Thoracic aorta (tissue), 2 donors: ENCODE data around the gene CNKSR3. TPM values are rescaled to one million over a fixed set of nuclear protein-coding genes. Genes with fewer than 3 reads are reported as not detected.

ENCODE experiments used
- ATAC-seq: fragments of 150-250 bp; one replicate; pipeline ENCODE4 v1.8.0; 2017; ENCODE audit warnings: low read depth; ENCODE audit not compliant: insufficient number of reproducible peaks, low FRiP score
- DNase-seq: peaks from one replicate; pipeline ENCODE4 v3.0.0-alpha.2; 2020; ENCODE audit warnings: low spot score
- H3K27ac ChIP-seq, 2 donors: fragments of 200-600 bp; sonication (generic); 1 replicate in 1 of 2; 2 replicates in 1 of 2; pipeline ENCODE4 v1.5.1; 2016; ENCODE audit warnings: mild to moderate bottlenecking in 2 of 2, moderate library complexity in 2 of 2
- H3K27me3 ChIP-seq: fragments of 200-600 bp; sonication (generic); replicated peaks from 2 replicates; pipeline ENCODE4 v1.6.0; 2016; ENCODE audit warnings: mild to moderate bottlenecking; ENCODE audit not compliant: insufficient read depth
- H3K36me3 ChIP-seq: fragments of 200-600 bp; sonication (generic); one replicate; pipeline ENCODE4 v1.5.1; 2016
- H3K4me1 ChIP-seq, 2 donors: fragments of 200-600 bp; sonication (generic); 1 replicate in 1 of 2; 2 replicates in 1 of 2; pipeline versions ENCODE4 v1.5.1 to v1.6.0; 2016; ENCODE audit warnings: low read depth in 2 of 2, mild to moderate bottlenecking in 1 of 2; ENCODE audit not compliant: control insufficient read depth in 1 of 2
- H3K4me3 ChIP-seq: fragments of 200-600 bp; sonication (generic); 2 replicates; pipeline ENCODE4 v1.5.1; 2016; ENCODE audit warnings: mild to moderate bottlenecking
- H3K9me3 ChIP-seq: fragments of 200-600 bp; sonication (generic); 2 replicates; pipeline ENCODE4 v1.5.1; 2016
- CTCF ChIP-seq: fragments of 200-600 bp; sonication (generic); IDR thresholded peaks from one replicate; pipeline ENCODE4 v1.5.1; 2019; ENCODE audit warnings: antibody characterized with exemption
- total RNA-seq, 2 donors: library from RNA; depleted of rRNA; stranded (reverse); fragments of >200 nt; gene quantifications; one replicate each; pipeline versions ENCODE4 v1.1.0 to v1.2.3, GENCODE V29; 2016

CNKSR3 gene
- total RNA-seq, 2 donors from 2014 or later: 20.2 to 22.9 TPM

GRCh38 chr6:154479771-154480639, 30.5 kb downstream of the CNKSR3 start:
- DNase-seq (no peak), ATAC-seq (no peak)
- Histone ChIP-seq H3K36me3 (no peaks in the 10 kb centered on the region), H3K9me3 (no peaks in the 10 kb centered on the region), H3K27me3 (no peaks in the 10 kb centered on the region), H3K27ac (peak overlapping the region; percentile 46 to 52), H3K4me3 (peak overlapping the region; percentile 27), H3K4me1 (peaks cover 36 to 87% of the 10 kb centered on the region in 2 donors)
- no peak for TF ChIP-seq CTCF

GRCh38 chr6:154479351-154479769, 31.1 kb downstream of the CNKSR3 start:
- H3K9me3 ChIP-seq: no peaks in the 10 kb centered on the region
- H3K27me3 ChIP-seq: no peaks in the 10 kb centered on the region
- ATAC-seq: no peak
- peak overlapping the region; percentile 46 to 69 for H3K27ac ChIP-seq
- no peak for TF ChIP-seq CTCF
- peak overlapping the region; percentile 27 for H3K4me3 ChIP-seq
- DNase-seq: no peak
- peaks cover 39 to 89% of the 10 kb centered on the region in 2 donors for H3K4me1 ChIP-seq
- no peaks in the 10 kb centered on the region for H3K36me3 ChIP-seq

GRCh38 chr6:154478701-154479060, 31.8 kb downstream of the CNKSR3 start:
- H3K27ac ChIP-seq: peak overlapping the region; percentile 46 to 69
- H3K4me1 ChIP-seq: peaks cover 35 to 92% of the 10 kb centered on the region in 2 donors
- ATAC-seq (no peak), DNase-seq (no peak)
- peak overlapping the region; percentile 27 for H3K4me3 ChIP-seq
- no peaks in the 10 kb centered on the region for H3K27me3 ChIP-seq
- H3K36me3 ChIP-seq: no peaks in the 10 kb centered on the region
- no peak for TF ChIP-seq CTCF
- no peaks in the 10 kb centered on the region for H3K9me3 ChIP-seq

GRCh38 chr6:154478021-154478700, 32.3 kb downstream of the CNKSR3 start:
- no peaks in the 10 kb centered on the region for H3K9me3 ChIP-seq
- DNase-seq: no peak
- H3K4me1 ChIP-seq: peaks cover 30 to 92% of the 10 kb centered on the region in 2 donors
- TF ChIP-seq CTCF: no peak
- no peaks in the 10 kb centered on the region for H3K27me3 ChIP-seq
- peak overlapping the region; percentile 27 for H3K4me3 ChIP-seq
- H3K27ac ChIP-seq: peak overlapping the region; percentile 46 to 69
- ATAC-seq: no peak
- no peaks in the 10 kb centered on the region for H3K36me3 ChIP-seq

GRCh38 chr6:154476494-154476893, 34.0 kb downstream of the CNKSR3 start:
- no peak overlapping the region for H3K4me3 ChIP-seq
- no peak overlapping the region for H3K27ac ChIP-seq
- no peaks in the 10 kb centered on the region for H3K27me3 ChIP-seq
- ATAC-seq (no peak), DNase-seq (no peak)
- no peak for TF ChIP-seq CTCF
- no peaks in the 10 kb centered on the region for H3K36me3 ChIP-seq
- no peaks in the 10 kb centered on the region for H3K9me3 ChIP-seq
- peaks cover 35 to 87% of the 10 kb centered on the region in 2 donors for H3K4me1 ChIP-seq
